ENCODE measurements around the gene MAP1LC3B2. TPM values are rescaled to one million over a fixed set of nuclear protein-coding genes. Genes with fewer than 3 reads are reported as not detected.

The MAP1LC3B2 gene
- total RNA-seq, 1 experiment from 2014 or later = 1.5 TPM

DNA sequence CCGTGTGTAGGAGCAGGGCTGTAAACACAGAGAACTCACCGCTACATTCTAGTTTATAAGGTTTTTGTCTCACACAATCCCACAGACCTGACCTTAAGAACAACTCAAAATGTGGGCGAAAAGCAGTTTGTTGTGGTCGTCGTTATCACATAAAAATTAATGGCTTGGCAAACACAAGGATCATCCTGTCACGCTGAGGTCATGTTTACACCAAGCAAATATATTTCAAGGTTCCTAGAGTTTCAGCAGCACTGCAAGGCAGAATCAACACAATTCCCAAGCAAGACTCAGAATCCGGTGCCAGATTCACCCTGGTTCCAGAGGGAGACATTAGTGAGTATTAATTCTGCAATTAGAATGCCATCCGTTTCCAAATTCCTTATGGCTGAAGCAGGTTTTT, 30.1 kb upstream of the MAP1LC3B2 start:
- Histone ChIP-seq H3K4me2 (ENCODE audit: insufficient read depth, insufficient read length, low read length) (no peak overlapping the region), H3T11ph (ENCODE audit: low read length) (no peak overlapping the region), H2BK120ac (ENCODE audit: low read depth, low read length, poor library complexity, severe bottlenecking) (no peak overlapping the region), H3K9ac (ENCODE audit: extremely low read depth, insufficient read length, low read length) (no peak overlapping the region), H2AFZ (ENCODE audit: low read length) (no peak overlapping the region), H3K56ac (ENCODE audit: insufficient read length, low read depth, low read length) (no peak overlapping the region), H3K23ac (ENCODE audit: insufficient read length, low read depth, low read length) (no peak overlapping the region), H3K23me2 (ENCODE audit: insufficient read length, low read depth, low read length, poor library complexity, severe bottlenecking) (peaks cover 7% of the 10 kb centered on the region), H3K4me1 (ENCODE audit: insufficient read depth, low read length) (peaks cover 6% of the 10 kb centered on the region; the same call in 1 of the 2 replicates), H2BK15ac (ENCODE audit: low read depth, low read length) (no peak overlapping the region), H4K20me1 (ENCODE audit: control insufficient read depth, insufficient read depth, insufficient read length) (no peaks in the 10 kb centered on the region), H3K4ac (ENCODE audit: low read depth, low read length) (no peak overlapping the region), H4K8ac (replicated peaks; ENCODE audit: insufficient read length, low read depth, low read length) (no peak overlapping the region), H3K14ac (ENCODE audit: insufficient read depth, low read length) (no peak overlapping the region), H2BK20ac (ENCODE audit: low read depth, low read length, poor library complexity, severe bottlenecking) (no peak overlapping the region), H3K27ac (ENCODE audit: insufficient read length, low read depth, low read length) (no peak overlapping the region), H2BK12ac (ENCODE audit: insufficient read length, low read depth, low read length) (no peak overlapping the region), H2BK5ac (ENCODE audit: insufficient read length, low read length) (no peak overlapping the region), H3K79me1 (ENCODE audit: insufficient read depth, low read depth, low read length, poor library complexity, severe bottlenecking) (no peaks in the 10 kb centered on the region), H4K91ac (ENCODE audit: insufficient read length, low read depth, low read length) (no peak overlapping the region), H3K27me3 (ENCODE audit: insufficient read depth, low read length) (no peaks in the 10 kb centered on the region), H3K9me3 (ENCODE audit: control insufficient read depth, low read depth, low read length) (no peaks in the 10 kb centered on the region), H2AK5ac (ENCODE audit: insufficient read length, low read length) (no peak overlapping the region), H3K18ac (ENCODE audit: insufficient read length, low read depth, low read length) (no peak overlapping the region), H4K5ac (ENCODE audit: insufficient read length, low read depth, low read length) (no peak overlapping the region), H3K79me2 (ENCODE audit: insufficient read depth, low read length) (no peaks in the 10 kb centered on the region)
- TF ChIP-seq, protein P1, sequence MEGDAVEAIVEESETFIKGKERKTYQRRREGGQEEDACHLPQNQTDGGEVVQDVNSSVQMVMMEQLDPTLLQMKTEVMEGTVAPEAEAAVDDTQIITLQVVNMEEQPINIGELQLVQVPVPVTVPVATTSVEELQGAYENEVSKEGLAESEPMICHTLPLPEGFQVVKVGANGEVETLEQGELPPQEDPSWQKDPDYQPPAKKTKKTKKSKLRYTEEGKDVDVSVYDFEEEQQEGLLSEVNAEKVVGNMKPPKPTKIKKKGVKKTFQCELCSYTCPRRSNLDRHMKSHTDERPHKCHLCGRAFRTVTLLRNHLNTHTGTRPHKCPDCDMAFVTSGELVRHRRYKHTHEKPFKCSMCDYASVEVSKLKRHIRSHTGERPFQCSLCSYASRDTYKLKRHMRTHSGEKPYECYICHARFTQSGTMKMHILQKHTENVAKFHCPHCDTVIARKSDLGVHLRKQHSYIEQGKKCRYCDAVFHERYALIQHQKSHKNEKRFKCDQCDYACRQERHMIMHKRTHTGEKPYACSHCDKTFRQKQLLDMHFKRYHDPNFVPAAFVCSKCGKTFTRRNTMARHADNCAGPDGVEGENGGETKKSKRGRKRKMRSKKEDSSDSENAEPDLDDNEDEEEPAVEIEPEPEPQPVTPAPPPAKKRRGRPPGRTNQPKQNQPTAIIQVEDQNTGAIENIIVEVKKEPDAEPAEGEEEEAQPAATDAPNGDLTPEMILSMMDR (conservative IDR thresholded peaks at IDR 0.05) = no peak
- Mint-ChIP-seq H3K27ac (no peak overlapping the region), H3K27me3 (ENCODE audit: low read depth) (peaks cover 24% of the 10 kb centered on the region), H3K4me3 (no peak overlapping the region), H3K9me3 (no peaks in the 10 kb centered on the region), H3K36me3 (ENCODE audit: insufficient read depth in 1 of 3, low read depth in 3 of 3) (no peaks in the 10 kb centered on the region; a peak in 1 of 7 replicates), H3K4me1 (peaks cover 30 to 48% of the 10 kb centered on the region in 2 experiments)
- no peak for DNase-seq
- no CpG with 5 or more reads among the region's 8 CpGs for WGBS (ENCODE audit: extremely low coverage, insufficient read length, low lambda C conversion rate)
